ENCODE results near the gene PDHX. TPM values are rescaled to one million over a fixed set of nuclear protein-coding genes. Genes with fewer than 3 reads are reported as not detected.

Gene PDHX
- total RNA-seq, 1 experiment from 2014 or later = 48.8 TPM

GRCh38 chr11:34972892-34973291 is 56.5 kb downstream of the PDHX start:
- no peak for DNase-seq (ENCODE audit: low read depth, low spot score)
- in situ Hi-C loops (cut with HindIII; ENCODE audit: low pct_unique_long_range_greater_than_20kb, low sequenced_read_pairs) = no loop called here

GRCh38 chr11:34975482-34975881 is 59.1 kb downstream of the PDHX start:
- in situ Hi-C loops (cut with HindIII; ENCODE audit: low pct_unique_long_range_greater_than_20kb, low sequenced_read_pairs) = loop anchor here (25.0 kb wide), 1 partner anchor 412 kb away; no protein-coding TSS in a partner anchor
- DNase-seq (ENCODE audit: low read depth, low spot score) = no peak

- no peak for DNase-seq (ENCODE audit: low read depth, low spot score)
- in situ Hi-C loops (cut with HindIII; ENCODE audit: low pct_unique_long_range_greater_than_20kb, low sequenced_read_pairs) = loop anchor here (25.0 kb wide), 1 partner anchor 411 kb away; no protein-coding TSS in a partner anchor
Observed at GRCh38 chr11:34976496-34977088, 60.2 kb downstream of the PDHX start.

GRCh38 chr11:34977089-34977912 is 60.9 kb downstream of the PDHX start:
- in situ Hi-C loops (cut with HindIII; ENCODE audit: low pct_unique_long_range_greater_than_20kb, low sequenced_read_pairs) = loop anchor here (25.0 kb wide), 1 partner anchor 410 kb away; no protein-coding TSS in a partner anchor
- DNase-seq (ENCODE audit: low read depth, low spot score) = peak; percentile 44

GRCh38 chr11:34978236-34979191 is 62.1 kb downstream of the PDHX start:
- in situ Hi-C loops (cut with HindIII; ENCODE audit: low pct_unique_long_range_greater_than_20kb, low sequenced_read_pairs) = loop anchor here (25.0 kb wide), 1 partner anchor 409 kb away; no protein-coding TSS in a partner anchor
- peak; percentile 68 for DNase-seq (ENCODE audit: low read depth, low spot score)

GRCh38 chr11:34984514-34984913 is 68.1 kb downstream of the PDHX start:
- in situ Hi-C loops (cut with HindIII; ENCODE audit: low pct_unique_long_range_greater_than_20kb, low sequenced_read_pairs) = loop anchor here (25.0 kb wide), 1 partner anchor 403 kb away; no protein-coding TSS in a partner anchor
- no peak for DNase-seq (ENCODE audit: low read depth, low spot score)

GRCh38 chr11:34986883-34987520 is 70.6 kb downstream of the PDHX start:
- no peak for DNase-seq (ENCODE audit: low read depth, low spot score)
- in situ Hi-C loops (cut with HindIII; ENCODE audit: low pct_unique_long_range_greater_than_20kb, low sequenced_read_pairs) = loop anchor here (25.0 kb wide), 1 partner anchor 400 kb away; no protein-coding TSS in a partner anchor

GRCh38 chr11:34987617-34988016 is 71.2 kb downstream of the PDHX start:
- in situ Hi-C loops (cut with HindIII; ENCODE audit: low pct_unique_long_range_greater_than_20kb, low sequenced_read_pairs) = loop anchor here (25.0 kb wide), 1 partner anchor 400 kb away; no protein-coding TSS in a partner anchor
- DNase-seq (ENCODE audit: low read depth, low spot score) = no peak

GRCh38 chr11:34988294-34989255 is 72.2 kb downstream of the PDHX start:
- in situ Hi-C loops (cut with HindIII; ENCODE audit: low pct_unique_long_range_greater_than_20kb, low sequenced_read_pairs) = loop anchor here (25.0 kb wide), 1 partner anchor 399 kb away; no protein-coding TSS in a partner anchor
- DNase-seq (ENCODE audit: low read depth, low spot score) = no peak

GRCh38 chr11:34990916-34991315 is 74.5 kb downstream of the PDHX start:
- in situ Hi-C loops (cut with HindIII; ENCODE audit: low pct_unique_long_range_greater_than_20kb, low sequenced_read_pairs) = loop anchor here (25.0 kb wide), 1 partner anchor 396 kb away; no protein-coding TSS in a partner anchor
- DNase-seq (ENCODE audit: low read depth, low spot score) = no peak

GRCh38 chr11:34994854-34995253 is 78.4 kb downstream of the PDHX start:
- DNase-seq (ENCODE audit: low read depth, low spot score) = no peak
- in situ Hi-C loops (cut with HindIII; ENCODE audit: low pct_unique_long_range_greater_than_20kb, low sequenced_read_pairs) = loop anchor here (25.0 kb wide), 1 partner anchor 392 kb away; no protein-coding TSS in a partner anchor

GRCh38 chr11:34996958-34997357 is 80.5 kb downstream of the PDHX start:
- in situ Hi-C loops (cut with HindIII; ENCODE audit: low pct_unique_long_range_greater_than_20kb, low sequenced_read_pairs) = loop anchor here (25.0 kb wide), 1 partner anchor 390 kb away; no protein-coding TSS in a partner anchor
- no peak for DNase-seq (ENCODE audit: low read depth, low spot score)

- in situ Hi-C loops (cut with HindIII; ENCODE audit: low pct_unique_long_range_greater_than_20kb, low sequenced_read_pairs) = loop anchor here (25.0 kb wide), 1 partner anchor 389 kb away; no protein-coding TSS in a partner anchor
- peak; percentile 49 for DNase-seq (ENCODE audit: low read depth, low spot score)
Observed at GRCh38 chr11:34997952-34998528, 81.6 kb downstream of the PDHX start.

- in situ Hi-C loops (cut with HindIII; ENCODE audit: low pct_unique_long_range_greater_than_20kb, low sequenced_read_pairs) = loop anchor here (25.0 kb wide), 1 partner anchor 388 kb away; no protein-coding TSS in a partner anchor
- DNase-seq (ENCODE audit: low read depth, low spot score) = no peak
Observed at GRCh38 chr11:34999453-34999852, 83.0 kb downstream of the PDHX start.

GRCh38 chr11:35003186-35003585 is 86.8 kb downstream of the PDHX start:
- DNase-seq (ENCODE audit: low read depth, low spot score) = no peak
- in situ Hi-C loops (cut with HindIII; ENCODE audit: low pct_unique_long_range_greater_than_20kb, low sequenced_read_pairs) = no loop called here

All from SK-MEL-5 (cell line).